AG10803 (cell line): ENCODE measurements around the gene RPS3.

Experiments used
- DNase-seq: peaks from one replicate; pipeline ENCODE4 v3.0.0; 2010; ENCODE audit warnings: low read depth
- H3K4me3 ChIP-seq: 2 replicates; pipeline ENCODE4 v1.5.1; 2011; ENCODE audit warnings: mild to moderate bottlenecking, low read length, control low read depth
- CTCF ChIP-seq: conservative IDR thresholded peaks from 2 replicates; pipeline ENCODE4 v1.5.1; 2011; ENCODE audit warnings: mild to moderate bottlenecking, low read length, control low read depth, inconsistent platforms

RPS3 gene

GRCh38 chr11:75430714-75431532 lies 31.6 kb downstream of the RPS3 start:
- H3K4me3 ChIP-seq = peak overlapping the region; percentile 37
- no peak for DNase-seq
- no peak for TF ChIP-seq CTCF

GRCh38 chr11:75431533-75432525 lies 32.5 kb downstream of the RPS3 start:
- no peak overlapping the region for H3K4me3 ChIP-seq
- no peak for DNase-seq
- TF ChIP-seq CTCF = 0 out of 2 replicates have a peak, but pooled peaks have one; percentile 6

- H3K4me3 ChIP-seq = no peak within 1 kb of the TSS
- TF ChIP-seq CTCF = no peak
- no peak for DNase-seq
These were observed 33.6 kb downstream of the RPS3 start, which contains the start of gene KLHL35 for GRCh38 chr11:75432911-75433321. KLHL35 (minus strand) TSS chr11:75433203; CDS start chr11:75430629, 2,574 bp downstream.

GRCh38 chr11:75433443-75433842 lies 34.1 kb downstream of the RPS3 start:
- no peak for TF ChIP-seq CTCF
- DNase-seq = no peak
- no peak overlapping the region for H3K4me3 ChIP-seq

- no peak for TF ChIP-seq CTCF
- H3K4me3 ChIP-seq = no peak overlapping the region
- no peak for DNase-seq
These were observed 34.7 kb downstream of the RPS3 start for GRCh38 chr11:75434051-75434450.

- H3K4me3 ChIP-seq = no peak overlapping the region
- no peak for TF ChIP-seq CTCF
- DNase-seq = no peak
These were observed 35.7 kb downstream of the RPS3 start for GRCh38 chr11:75434886-75435570.
